ENCODE data around the gene KRT222.

Gene KRT222

DNA sequence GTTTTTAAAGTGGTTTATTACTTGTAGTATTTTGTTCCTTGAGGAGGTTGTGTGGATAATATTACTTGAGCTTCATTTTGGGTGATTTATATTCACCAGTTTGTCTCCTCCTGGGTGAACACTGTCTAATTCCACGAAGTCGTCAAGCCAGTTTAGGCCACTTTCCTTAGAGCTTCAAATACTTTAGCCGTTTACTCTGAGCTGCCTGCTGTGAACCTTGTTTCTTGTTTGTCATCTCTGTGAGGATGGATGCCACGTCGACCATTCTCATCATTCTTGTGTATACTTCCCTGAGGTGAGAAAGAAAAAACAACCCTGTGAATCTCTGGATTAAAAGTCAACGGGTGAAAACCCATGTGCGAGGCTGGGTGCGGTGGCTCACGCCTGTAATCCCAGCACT lies 29.6 kb upstream of the KRT222 start:
- TF ChIP-seq RARB (CRISPR knock-in tag; IDR thresholded peaks at IDR 0.05) (no peak), TCF4 (CRISPR knock-in tag; IDR thresholded peaks at IDR 0.05; ENCODE audit: borderline replicate concordance) (no peak)
- no peak for ATAC-seq

- TF ChIP-seq CSRNP3 (CRISPR knock-in tag; IDR thresholded peaks at IDR 0.05) (no peak), CREB5 (CRISPR knock-in tag; IDR thresholded peaks at IDR 0.05; ENCODE audit: low read depth) (no peak), RARB (CRISPR knock-in tag; IDR thresholded peaks at IDR 0.05) (no peak)
- TF ChIP-seq, protein P1, sequence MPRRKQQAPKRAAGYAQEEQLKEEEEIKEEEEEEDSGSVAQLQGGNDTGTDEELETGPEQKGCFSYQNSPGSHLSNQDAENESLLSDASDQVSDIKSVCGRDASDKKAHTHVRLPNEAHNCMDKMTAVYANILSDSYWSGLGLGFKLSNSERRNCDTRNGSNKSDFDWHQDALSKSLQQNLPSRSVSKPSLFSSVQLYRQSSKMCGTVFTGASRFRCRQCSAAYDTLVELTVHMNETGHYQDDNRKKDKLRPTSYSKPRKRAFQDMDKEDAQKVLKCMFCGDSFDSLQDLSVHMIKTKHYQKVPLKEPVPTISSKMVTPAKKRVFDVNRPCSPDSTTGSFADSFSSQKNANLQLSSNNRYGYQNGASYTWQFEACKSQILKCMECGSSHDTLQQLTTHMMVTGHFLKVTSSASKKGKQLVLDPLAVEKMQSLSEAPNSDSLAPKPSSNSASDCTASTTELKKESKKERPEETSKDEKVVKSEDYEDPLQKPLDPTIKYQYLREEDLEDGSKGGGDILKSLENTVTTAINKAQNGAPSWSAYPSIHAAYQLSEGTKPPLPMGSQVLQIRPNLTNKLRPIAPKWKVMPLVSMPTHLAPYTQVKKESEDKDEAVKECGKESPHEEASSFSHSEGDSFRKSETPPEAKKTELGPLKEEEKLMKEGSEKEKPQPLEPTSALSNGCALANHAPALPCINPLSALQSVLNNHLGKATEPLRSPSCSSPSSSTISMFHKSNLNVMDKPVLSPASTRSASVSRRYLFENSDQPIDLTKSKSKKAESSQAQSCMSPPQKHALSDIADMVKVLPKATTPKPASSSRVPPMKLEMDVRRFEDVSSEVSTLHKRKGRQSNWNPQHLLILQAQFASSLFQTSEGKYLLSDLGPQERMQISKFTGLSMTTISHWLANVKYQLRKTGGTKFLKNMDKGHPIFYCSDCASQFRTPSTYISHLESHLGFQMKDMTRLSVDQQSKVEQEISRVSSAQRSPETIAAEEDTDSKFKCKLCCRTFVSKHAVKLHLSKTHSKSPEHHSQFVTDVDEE (CRISPR knock-in tag; IDR thresholded peaks at IDR 0.05), result no peak
- ATAC-seq, result no peak
Measured at GRCh38 chr17:40687106-40687505, 22.1 kb upstream of the KRT222 start.

GRCh38 chr17:40686192-40686591 lies 21.2 kb upstream of the KRT222 start:
- ATAC-seq, result no peak
- TF ChIP-seq ZC3H10 (CRISPR knock-in tag; IDR thresholded peaks at IDR 0.05) (no peak), SNAI2 (CRISPR knock-in tag; IDR thresholded peaks at IDR 0.05) (no peak), TOX (CRISPR knock-in tag; IDR thresholded peaks at IDR 0.05; ENCODE audit: borderline replicate concordance) (no peak), ZFP30 (CRISPR knock-in tag; IDR thresholded peaks at IDR 0.05) (no peak), CREB5 (CRISPR knock-in tag; IDR thresholded peaks at IDR 0.05; ENCODE audit: low read depth) (no peak), GLIS3 (CRISPR knock-in tag; IDR thresholded peaks at IDR 0.05) (no peak), ZNF70 (CRISPR knock-in tag; IDR thresholded peaks at IDR 0.05) (no peak), CSRNP3 (CRISPR knock-in tag; IDR thresholded peaks at IDR 0.05) (no peak), ARNTL (CRISPR knock-in tag; IDR thresholded peaks at IDR 0.05; ENCODE audit: borderline replicate concordance, low read depth) (no peak), OSR1 (CRISPR knock-in tag; IDR thresholded peaks at IDR 0.05) (no peak)

DNA sequence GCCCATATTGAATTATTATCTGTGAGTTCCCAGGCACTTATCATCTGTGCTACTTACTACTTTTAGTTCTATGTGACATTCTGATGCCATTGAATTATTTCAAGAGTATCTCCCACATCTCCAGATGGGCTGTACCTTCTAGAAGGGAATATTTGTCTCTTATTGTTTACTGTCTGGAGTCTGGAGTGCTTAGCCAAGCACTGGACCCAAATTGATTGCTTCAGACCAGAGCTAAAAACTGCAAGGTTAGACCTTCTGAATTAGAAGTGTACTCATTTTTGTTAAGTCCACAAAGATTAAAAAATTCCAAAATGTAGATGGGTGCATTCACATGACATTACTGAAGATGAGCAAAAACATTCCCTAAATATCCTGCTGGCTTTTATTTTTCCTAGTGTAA lies 16.0 kb upstream of the KRT222 start:
- no peak for ATAC-seq
- TF ChIP-seq BACH2 (CRISPR knock-in tag; IDR thresholded peaks at IDR 0.05; ENCODE audit: borderline replicate concordance), result no peak
- TF ChIP-seq ARNTL (CRISPR knock-in tag; IDR thresholded peaks at IDR 0.05; ENCODE audit: borderline replicate concordance, low read depth), result no peak
- no peak for TF ChIP-seq PPARA (CRISPR knock-in tag; IDR thresholded peaks at IDR 0.05; ENCODE audit: borderline replicate concordance)
- no peak for TF ChIP-seq RARB (CRISPR knock-in tag; IDR thresholded peaks at IDR 0.05)
- no peak for TF ChIP-seq CREB5 (CRISPR knock-in tag; IDR thresholded peaks at IDR 0.05; ENCODE audit: low read depth)

GRCh38 chr17:40679523-40679907 lies 14.5 kb upstream of the KRT222 start:
- no peak for TF ChIP-seq OSR1 (CRISPR knock-in tag; IDR thresholded peaks at IDR 0.05)
- no peak for TF ChIP-seq ARNTL (CRISPR knock-in tag; IDR thresholded peaks at IDR 0.05; ENCODE audit: borderline replicate concordance, low read depth)
- no peak for TF ChIP-seq TCF4 (CRISPR knock-in tag; IDR thresholded peaks at IDR 0.05; ENCODE audit: borderline replicate concordance)
- no peak for TF ChIP-seq CREB5 (CRISPR knock-in tag; IDR thresholded peaks at IDR 0.05; ENCODE audit: low read depth)
- no peak for ATAC-seq
